Omental fat pad (tissue), 4 donors: ENCODE data around the gene CYSTM1. TPM values are rescaled to one million over a fixed set of nuclear protein-coding genes. Genes with fewer than 3 reads are reported as not detected.

Source experiments
- ATAC-seq: fragments of 150-250 bp; one replicate; pipeline ENCODE4 v1.9.1; 2016; ENCODE audit warnings: mild to moderate bottlenecking, moderate library complexity; ENCODE audit not compliant: low FRiP score
- DNase-seq: peaks from one replicate; pipeline ENCODE4 v3.0.0-alpha.2; 2019; ENCODE audit warnings: low spot score
- CTCF ChIP-seq, 3 donors: fragments of 450-650 bp; IDR thresholded peaks; one replicate each; pipeline ENCODE4 v1.5.1; 2016 to 2017; ENCODE audit warnings: antibody characterized with exemption in 3 of 3, mild to moderate bottlenecking in 3 of 3, moderate library complexity in 2 of 3
- total RNA-seq, 4 donors: library from RNA; depleted of rRNA; stranded (reverse); fragments of >200 nt; gene quantifications; one replicate each; pipeline ENCODE4 v1.1.0, GENCODE V29; 2016

Gene CYSTM1
- total RNA-seq, 4 donors from 2014 or later: 105 to 164 (median 140) TPM

GRCh38 chr5:140239939-140240700 is 65.1 kb downstream of the CYSTM1 start:
- ATAC-seq: no peak
- TF ChIP-seq CTCF (IDR thresholded peaks at IDR 0.05): no peak
- peak; percentile 44 for DNase-seq

GRCh38 chr5:140240987-140241706 is 66.2 kb downstream of the CYSTM1 start:
- peak; percentile 52 for DNase-seq

GRCh38 chr5:140242099-140242498 is 67.1 kb downstream of the CYSTM1 start:
- no peak for TF ChIP-seq CTCF (IDR thresholded peaks at IDR 0.05)
- ATAC-seq (no peak), DNase-seq (no peak)

More at GRCh38 chr5:140240987-140241706, 66.2 kb downstream of the CYSTM1 start:
- peak; percentile 47 for ATAC-seq
- TF ChIP-seq CTCF (IDR thresholded peaks at IDR 0.05): no peak

- ATAC-seq: no peak
- DNase-seq: no peak
Measured at GRCh38 chr5:140242890-140243585, 68.0 kb downstream of the CYSTM1 start.

GRCh38 chr5:140243706-140244250 is 68.8 kb downstream of the CYSTM1 start:
- no peak for ATAC-seq
- no peak for TF ChIP-seq CTCF (IDR thresholded peaks at IDR 0.05)
- no peak for DNase-seq

More at GRCh38 chr5:140242890-140243585, 68.0 kb downstream of the CYSTM1 start:
- no peak for TF ChIP-seq CTCF (IDR thresholded peaks at IDR 0.05)

GRCh38 chr5:140244525-140245025 is 69.6 kb downstream of the CYSTM1 start:
- DNase-seq (peak; percentile 89), ATAC-seq (peak; percentile 41)
- peak in 1 of 3 donors; percentile 89 for TF ChIP-seq CTCF (IDR thresholded peaks at IDR 0.05)
